Heart left ventricle (tissue), 16 donors: ENCODE results near the gene NAGS. TPM values are rescaled to one million over a fixed set of nuclear protein-coding genes. Genes with fewer than 3 reads are reported as not detected.

Experiments
- ATAC-seq, 4 donors: fragments of 200-7000 bp; cut with Tn5 transposase; one replicate each; pipeline ENCODE4 v1.9.1; 2020 to 2022; ENCODE audit warnings: moderate library complexity in 4 of 4, mild to moderate bottlenecking in 3 of 4, moderate number of reproducible peaks in 1 of 4
- DNase-seq, 5 donors: peaks; one replicate each; pipeline ENCODE4 v3.0.0-alpha.2; 2020
- H3K27ac ChIP-seq, 12 donors: fragments of 200-600 bp; sonication (generic) in 4 of 12; one replicate each; pipeline versions ENCODE4 v1.5.0 to v1.8.0; 2016 to 2022; ENCODE audit warnings: mild to moderate bottlenecking in 2 of 12
- H3K27me3 ChIP-seq, 9 donors: fragments of 200-600 bp; sonication (generic) in 2 of 9; one replicate each; pipeline versions ENCODE4 v1.5.1 to v1.8.0; 2016 to 2022; ENCODE audit warnings: mild to moderate bottlenecking in 3 of 9
- H3K36me3 ChIP-seq, 9 donors: fragments of 200-600 bp; sonication (generic) in 2 of 9; one replicate each; pipeline versions ENCODE4 v1.5.0 to v1.8.0; 2018 to 2022; ENCODE audit warnings: mild to moderate bottlenecking in 2 of 9
- H3K4me1 ChIP-seq, 12 donors: fragments of 200-600 bp; sonication (generic) in 4 of 12; one replicate each; pipeline versions ENCODE4 v1.5.0 to v1.8.0; 2016 to 2022; ENCODE audit warnings: mild to moderate bottlenecking in 3 of 12
- H3K4me3 ChIP-seq, 12 donors: fragments of 200-600 bp; sonication (generic) in 4 of 12; one replicate each; pipeline versions ENCODE4 v1.5.0 to v1.8.0; 2017 to 2022; ENCODE audit warnings: mild to moderate bottlenecking in 9 of 12, moderate library complexity in 4 of 12
- H3K9me3 ChIP-seq, 12 donors: fragments of 200-600 bp; sonication (generic) in 4 of 12; one replicate each; pipeline versions ENCODE4 v1.5.0 to v1.8.0; 2016 to 2022; ENCODE audit warnings: mild to moderate bottlenecking in 1 of 12
- CTCF ChIP-seq, 12 donors: fragments of 200-600 bp; sonication (generic) in 4 of 12; IDR thresholded peaks; one replicate each; pipeline versions ENCODE4 v1.5.0 to v1.8.0; 2018 to 2022; ENCODE audit warnings: antibody characterized with exemption in 12 of 12, mild to moderate bottlenecking in 5 of 12
- POLR2A ChIP-seq, 2 donors: fragments of 450-650 bp; IDR thresholded peaks; one replicate each; pipeline ENCODE4 v1.6.1; 2017; ENCODE audit warnings: antibody characterized with exemption in 2 of 2, mild to moderate bottlenecking in 2 of 2, moderate library complexity in 2 of 2
- WGBS, 4 donors: extraction: QIAGEN DNeasy Blood & Tissue Kit in 2 of 4; methylation state at CpG; one replicate each; pipeline versions ENCODE4 v1.1.5 to v1.1.7; 2013 to 2018; 5-methylcytosine and 5-hydroxymethylcytosine counted together
- intact Hi-C, 10 donors: fragments of 100-400 bp; cut with DNase I; formaldehyde crosslinking; loops; one replicate each; pipeline versions ENCODE4 v1.11.1 to v1.14.2; 2022
- polyA plus RNA-seq, 2 donors: library from polyadenylated mRNA; stranded (reverse); fragments of 200-250 nt; gene quantifications; one replicate each; pipeline ENCODE4 v1.2.3, GENCODE V29; 2013
- total RNA-seq, 9 donors: library from RNA; depleted of rRNA in 2 of 9; stranded (reverse); fragments of >200 nt in 2 of 9; fragmentation: NEBNext Ultra II Directional in 3 of 9; extraction: Animal tissue kit (Norgen Biotek cat#: 25700) in 3 of 9; gene quantifications; one replicate each; pipeline versions ENCODE4 v1.1.0 to v1.2.4, GENCODE V29; 2016 to 2023
- donor health status: ischemic (EF 13 %, LVEDD 7.1; RV severe dilation, severe dysfunction).
- donor health status: healthy with polysubstance abuse.
- donor health status: DM: no; HTN: yes; CAD: no.
- donor health status: DM: no; HTN: no; CAD: no.
- donor health status: ischemic (EF 25% LVEDD 6.9; RV normal size, moderate dysfunction).
- donor health status: ischemic (EF 25% LVEDD 5.7; RV mildly dilated, moderate dysfunction).
- donor health status: healthy.
- donor health status: DM: yes; HTN: yes; CAD: no.
- donor health status: ischemic (EF 35%, LVEDD 5.7; RV mildly dilated, moderate dysfunction).
- donor health status: nonischemic (EF 11% LVEDD 7.7; RV severe dilation, severe dysfunction).
- donor health status: DM: yes; HTN: yes; CAD: no.
- donor health status: PGD.
- donor health status: ischemic (EF 29% LVEDD 5.4; RV normal size, mild dysfunction).
- donor health status: nonischemic (EF 23%, LVEDD 6.1; RV moderate dilation, normal function).

NAGS gene
- total and polyA plus RNA-seq, 11 donors: 0.20 to 1.2 (median 0.57) TPM

GRCh38 chr17:43961954-43962353 is 42.5 kb upstream of the NAGS start:
- ATAC-seq: no peak
- TF ChIP-seq CTCF (IDR thresholded peaks at IDR 0.05) (no peak), POLR2A (IDR thresholded peaks at IDR 0.05) (no peak)
- DNase-seq: no peak

GRCh38 chr17:43962479-43962878 is 41.9 kb upstream of the NAGS start:
- WGBS, 4 donors: 61 to 66% (median 64%) methylated on average over 7 of the region's 7 CpGs
- H3K4me1 ChIP-seq: no peaks in the 10 kb centered on the region
- no peak for DNase-seq
- no peaks in the 10 kb centered on the region for H3K36me3 ChIP-seq
- intact Hi-C loops: loop anchor here in 1 of 10 donors (10.0 kb wide), 1 partner anchor 1268 kb away; no protein-coding TSS in a partner anchor
- peaks cover 0 to 22% (median 0%) of the 10 kb centered on the region in 9 donors for H3K27me3 ChIP-seq
- H3K4me3 ChIP-seq: no peak overlapping the region
- no peaks in the 10 kb centered on the region for H3K9me3 ChIP-seq
- ATAC-seq: no peak
- H3K27ac ChIP-seq: no peak overlapping the region
- no peak for TF ChIP-seq CTCF (IDR thresholded peaks at IDR 0.05)
- no peak for TF ChIP-seq POLR2A (IDR thresholded peaks at IDR 0.05)

More at GRCh38 chr17:43961954-43962353, 42.5 kb upstream of the NAGS start:
- intact Hi-C loops: loop anchor here in 1 of 10 donors (10.0 kb wide), 1 partner anchor 1267 kb away; no protein-coding TSS in a partner anchor
- Histone ChIP-seq H3K4me1 (no peaks in the 10 kb centered on the region), H3K27ac (no peak overlapping the region), H3K4me3 (no peak overlapping the region), H3K36me3 (no peaks in the 10 kb centered on the region), H3K27me3 (peaks cover 0 to 26% (median 0%) of the 10 kb centered on the region in 9 donors), H3K9me3 (no peaks in the 10 kb centered on the region)
- 83 to 85% (median 83%) methylated on average over 2 of the region's 2 CpGs for WGBS, 4 donors

- intact Hi-C loops: loop anchor here in 1 of 10 donors (10.0 kb wide), 1 partner anchor 1271 kb away; no protein-coding TSS in a partner anchor
- ATAC-seq (no peak), DNase-seq (no peak)
- Histone ChIP-seq H3K9me3 (no peaks in the 10 kb centered on the region), H3K36me3 (no peaks in the 10 kb centered on the region), H3K4me3 (no peak overlapping the region), H3K27me3 (peaks cover 0 to 12% (median 0%) of the 10 kb centered on the region in 9 donors), H3K27ac (no peak overlapping the region), H3K4me1 (no peaks in the 10 kb centered on the region)
- 61 to 73% (median 67%) methylated on average over 3 of the region's 3 CpGs for WGBS, 4 donors
- TF ChIP-seq CTCF (IDR thresholded peaks at IDR 0.05): no peak
- TF ChIP-seq POLR2A (IDR thresholded peaks at IDR 0.05): no peak
These were observed 38.1 kb upstream of the NAGS start for GRCh38 chr17:43966276-43966675.

GRCh38 chr17:43967251-43967875 is 37.1 kb upstream of the NAGS start:
- 66 to 68% (median 67%) methylated on average over 9 of the region's 9 CpGs for WGBS, 4 donors
- Histone ChIP-seq H3K4me1 (no peaks in the 10 kb centered on the region), H3K27me3 (peaks cover 0 to 6% (median 0%) of the 10 kb centered on the region in 9 donors), H3K27ac (no peak overlapping the region), H3K4me3 (no peak overlapping the region), H3K9me3 (no peaks in the 10 kb centered on the region), H3K36me3 (no peaks in the 10 kb centered on the region)
- intact Hi-C loops: loop anchor here in 1 of 10 donors (10.0 kb wide), 1 partner anchor 1273 kb away; no protein-coding TSS in a partner anchor
- no peak for DNase-seq
- TF ChIP-seq POLR2A (IDR thresholded peaks at IDR 0.05): no peak
- TF ChIP-seq CTCF (IDR thresholded peaks at IDR 0.05): no peak
- ATAC-seq: no peak
